Activated T-helper 1 cell treated with anti-CD3 and anti-CD28 coated beads, Interleukin-12 subunit alpha, Interleukin-12 subunit beta, Interleukin-2, Interleukin-4 antibody, amounts not matched to agents 30 ng/mL and 10 ng/mL and 1 ng/mL, durations not matched to agents 14 hours and 24 hours and 36 hours (primary cell): Measurements from ENCODE around the gene GRIA3. TPM values are rescaled to one million over a fixed set of nuclear protein-coding genes. Genes with fewer than 3 reads are reported as not detected.

Experiments
- DNase-seq: peaks from one replicate; pipeline ENCODE4 v3.0.0; 2021; ENCODE audit warnings: low spot score
- H3K27ac Mint-ChIP-seq: one replicate; pipeline ENCODE4 v1.8.0; 2021; ENCODE audit warnings: mild to moderate bottlenecking, mixed read lengths
- H3K27me3 Mint-ChIP-seq: one replicate; pipeline ENCODE4 v1.8.0; 2022; ENCODE audit warnings: mild to moderate bottlenecking, moderate library complexity, mixed read lengths; ENCODE audit not compliant: insufficient read depth
- H3K36me3 Mint-ChIP-seq: one replicate; pipeline ENCODE4 v1.8.0; 2021; ENCODE audit warnings: low read depth, mixed read lengths
- H3K4me1 Mint-ChIP-seq: one replicate; pipeline ENCODE4 v1.8.0; 2021; ENCODE audit warnings: low read depth, mixed read lengths
- H3K4me3 Mint-ChIP-seq: one replicate; pipeline ENCODE4 v1.8.0; 2021; ENCODE audit warnings: mild to moderate bottlenecking, moderate library complexity, mixed read lengths
- H3K9me3 Mint-ChIP-seq: one replicate; pipeline ENCODE4 v1.8.0; 2021; ENCODE audit warnings: mixed read lengths
- intact Hi-C: fragments of 100-400 bp; cut with micrococcal nuclease; formaldehyde crosslinking; loops from one replicate; pipeline ENCODE4 v1.15.1; 2024
- total RNA-seq: library from RNA; stranded (reverse); gene quantifications from 2 replicates; pipeline ENCODE4 v1.2.3, GENCODE V29; 2022

GRIA3 gene
- total RNA-seq, result not detected in 2 replicates

GRCh38 chrX:123184219-123184865, at the start of gene GRIA3:
GRIA3 (plus strand) TSS chrX:123184278; CDS start chrX:123184536, 258 bp downstream.
- Mint-ChIP-seq H3K36me3 (no peaks in the 10 kb centered on the region), H3K27me3 (peaks cover 20% of the 10 kb centered on the region), H3K9me3 (no peaks in the 10 kb centered on the region), H3K27ac (no peak within 1 kb of the TSS), H3K4me1 (no peaks in the 10 kb centered on the region), H3K4me3 (no peak within 1 kb of the TSS)
- intact Hi-C loops, result no loop called here
- DNase-seq, result no peak

- no peaks in the 10 kb centered on the region for H3K9me3 Mint-ChIP-seq
- no peak overlapping the region for H3K27ac Mint-ChIP-seq
- H3K4me3 Mint-ChIP-seq, result no peak overlapping the region
- no peak for DNase-seq
- intact Hi-C loops, result no loop called here
- H3K36me3 Mint-ChIP-seq, result no peaks in the 10 kb centered on the region
- no peaks in the 10 kb centered on the region for H3K4me1 Mint-ChIP-seq
- H3K27me3 Mint-ChIP-seq, result no peaks in the 10 kb centered on the region
Observed at GRCh38 chrX:123138473-123138872, 45.6 kb upstream of the GRIA3 start.

GRCh38 chrX:123140454-123140853, 43.6 kb upstream of the GRIA3 start:
- Mint-ChIP-seq H3K9me3 (no peaks in the 10 kb centered on the region), H3K4me1 (no peaks in the 10 kb centered on the region), H3K36me3 (no peaks in the 10 kb centered on the region), H3K27me3 (no peaks in the 10 kb centered on the region), H3K27ac (no peak overlapping the region), H3K4me3 (no peak overlapping the region)
- DNase-seq, result no peak
- intact Hi-C loops, result no loop called here

GRCh38 chrX:123140904-123141303, 43.2 kb upstream of the GRIA3 start:
- no peak for DNase-seq

DNA sequence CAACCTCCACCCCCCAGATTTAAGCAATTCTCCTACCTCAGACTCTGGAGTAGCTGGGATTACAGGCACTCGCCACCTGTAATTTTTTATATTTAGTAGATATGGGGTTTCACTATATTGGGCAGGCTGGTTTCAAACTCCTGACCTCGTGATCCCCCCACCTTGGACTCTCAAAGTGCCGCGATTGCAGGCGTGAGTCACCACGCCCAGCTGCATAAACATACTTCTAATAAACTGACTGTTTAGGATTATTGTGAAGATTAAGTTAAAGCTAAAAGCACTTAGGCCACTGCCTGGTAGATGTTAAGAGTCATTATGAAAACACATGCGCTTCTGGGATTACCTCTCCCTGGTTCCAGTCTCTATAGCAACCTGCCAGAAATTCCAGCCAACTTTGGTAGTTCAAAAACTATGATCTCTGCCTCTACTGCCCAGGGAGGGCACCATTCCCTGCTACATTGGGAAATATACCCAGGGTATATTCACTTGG, 30.2 kb upstream of the GRIA3 start:
- Mint-ChIP-seq H3K4me1 (no peaks in the 10 kb centered on the region), H3K9me3 (no peaks in the 10 kb centered on the region), H3K36me3 (no peaks in the 10 kb centered on the region), H3K4me3 (no peak overlapping the region), H3K27me3 (no peaks in the 10 kb centered on the region), H3K27ac (no peak overlapping the region)
- intact Hi-C loops, result no loop called here
- no peak for DNase-seq

More at GRCh38 chrX:123140904-123141303, 43.2 kb upstream of the GRIA3 start:
- Mint-ChIP-seq H3K36me3 (no peaks in the 10 kb centered on the region), H3K4me3 (no peak overlapping the region), H3K4me1 (no peaks in the 10 kb centered on the region), H3K27me3 (no peaks in the 10 kb centered on the region), H3K27ac (no peak overlapping the region), H3K9me3 (no peaks in the 10 kb centered on the region)
- intact Hi-C loops, result no loop called here

DNA sequence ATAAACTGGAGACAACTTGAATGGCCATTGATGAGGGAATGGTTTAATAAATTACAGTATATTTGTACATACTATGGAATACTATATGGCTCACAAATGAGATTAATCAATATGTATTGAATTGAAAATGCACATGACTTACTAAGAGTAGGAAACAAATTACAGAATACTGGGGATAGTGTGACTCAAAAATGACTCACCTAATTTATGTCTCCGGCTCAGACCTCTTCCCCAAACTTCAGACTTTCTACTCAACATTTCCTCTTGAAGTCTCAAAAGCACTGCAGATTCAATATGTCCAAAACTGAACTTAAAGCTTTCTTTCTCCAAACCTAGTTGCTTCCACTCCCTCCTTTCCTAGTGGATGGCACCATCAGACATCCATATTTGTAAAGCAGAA, 28.8 kb upstream of the GRIA3 start:
- no peak overlapping the region for H3K27ac Mint-ChIP-seq
- no peak for DNase-seq
- no peaks in the 10 kb centered on the region for H3K9me3 Mint-ChIP-seq
- no peaks in the 10 kb centered on the region for H3K36me3 Mint-ChIP-seq
- H3K4me3 Mint-ChIP-seq, result no peak overlapping the region
- no peaks in the 10 kb centered on the region for H3K4me1 Mint-ChIP-seq
- no peaks in the 10 kb centered on the region for H3K27me3 Mint-ChIP-seq
- intact Hi-C loops, result no loop called here

GRCh38 chrX:123157586-123157985, 26.5 kb upstream of the GRIA3 start:
- no peak overlapping the region for H3K27ac Mint-ChIP-seq
- intact Hi-C loops, result no loop called here
- H3K4me3 Mint-ChIP-seq, result no peak overlapping the region
- H3K27me3 Mint-ChIP-seq, result no peaks in the 10 kb centered on the region
- H3K4me1 Mint-ChIP-seq, result no peaks in the 10 kb centered on the region
- no peak for DNase-seq
- H3K36me3 Mint-ChIP-seq, result no peaks in the 10 kb centered on the region
- H3K9me3 Mint-ChIP-seq, result no peaks in the 10 kb centered on the region

- Mint-ChIP-seq H3K36me3 (no peaks in the 10 kb centered on the region), H3K27me3 (no peaks in the 10 kb centered on the region), H3K4me1 (no peaks in the 10 kb centered on the region), H3K27ac (no peak overlapping the region), H3K9me3 (no peaks in the 10 kb centered on the region), H3K4me3 (no peak overlapping the region)
- intact Hi-C loops, result no loop called here
- no peak for DNase-seq
Observed at GRCh38 chrX:123159403-123159802, 24.7 kb upstream of the GRIA3 start.

DNA sequence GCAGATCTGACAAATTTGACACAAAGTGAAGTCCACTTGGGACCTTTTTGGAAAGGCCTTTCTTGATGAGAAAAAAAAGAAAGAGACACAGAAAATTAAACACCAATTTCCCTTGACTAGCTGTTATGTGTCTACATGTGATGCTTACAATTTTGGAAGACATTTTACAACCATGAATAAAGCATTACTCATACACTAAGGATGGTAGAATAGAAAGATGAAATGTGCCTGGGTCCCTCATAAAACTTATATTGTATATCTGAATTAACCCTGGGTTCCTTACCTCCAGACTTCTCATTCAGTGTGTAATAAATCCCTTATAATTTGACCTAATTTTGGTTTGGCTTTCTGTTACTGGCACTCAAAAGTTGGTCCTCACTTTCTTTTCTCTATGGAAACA, 16.5 kb upstream of the GRIA3 start:
- DNase-seq, result no peak
- H3K36me3 Mint-ChIP-seq, result no peaks in the 10 kb centered on the region
- intact Hi-C loops, result no loop called here
- H3K27ac Mint-ChIP-seq, result no peak overlapping the region
- no peaks in the 10 kb centered on the region for H3K4me1 Mint-ChIP-seq
- no peaks in the 10 kb centered on the region for H3K9me3 Mint-ChIP-seq
- H3K27me3 Mint-ChIP-seq, result no peaks in the 10 kb centered on the region
- H3K4me3 Mint-ChIP-seq, result no peak overlapping the region

GRCh38 chrX:123169247-123169901, 14.7 kb upstream of the GRIA3 start:
- DNase-seq, result no peak
- Mint-ChIP-seq H3K9me3 (no peaks in the 10 kb centered on the region), H3K36me3 (no peaks in the 10 kb centered on the region), H3K27ac (no peak overlapping the region), H3K4me1 (no peaks in the 10 kb centered on the region), H3K4me3 (no peak overlapping the region), H3K27me3 (no peaks in the 10 kb centered on the region)
- intact Hi-C loops, result no loop called here

- no peak for DNase-seq
- Mint-ChIP-seq H3K36me3 (no peaks in the 10 kb centered on the region), H3K9me3 (no peaks in the 10 kb centered on the region), H3K4me1 (no peaks in the 10 kb centered on the region), H3K27ac (no peak overlapping the region), H3K27me3 (no peaks in the 10 kb centered on the region), H3K4me3 (no peak overlapping the region)
- intact Hi-C loops, result no loop called here
Observed at GRCh38 chrX:123170546-123170945, 13.5 kb upstream of the GRIA3 start.

- Mint-ChIP-seq H3K27me3 (no peaks in the 10 kb centered on the region), H3K36me3 (no peaks in the 10 kb centered on the region), H3K4me1 (no peaks in the 10 kb centered on the region), H3K9me3 (no peaks in the 10 kb centered on the region), H3K27ac (no peak overlapping the region), H3K4me3 (no peak overlapping the region)
- no peak for DNase-seq
- intact Hi-C loops, result no loop called here
Observed at GRCh38 chrX:123171781-123172180, 12.3 kb upstream of the GRIA3 start.

DNA sequence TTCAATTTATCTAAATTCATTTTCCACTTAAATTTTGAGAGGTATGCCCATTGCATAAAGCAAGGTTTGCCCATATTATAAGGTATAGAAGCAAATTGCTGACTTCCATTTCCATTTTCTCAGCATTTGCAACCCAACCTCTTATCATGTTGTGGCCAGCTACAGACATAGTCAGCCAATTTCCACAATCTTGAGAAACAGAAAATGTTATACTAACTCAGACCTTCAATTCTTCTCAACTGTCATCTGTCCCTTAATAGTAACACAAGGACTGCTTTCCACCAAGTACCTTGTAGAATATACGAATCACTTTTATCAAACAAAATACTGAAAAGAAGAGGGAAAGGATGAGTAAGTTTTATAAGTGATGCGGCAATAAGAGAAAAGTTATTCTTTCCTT, 11.2 kb upstream of the GRIA3 start:
- intact Hi-C loops, result no loop called here
- DNase-seq, result no peak
- H3K27ac Mint-ChIP-seq, result no peak overlapping the region
- H3K4me3 Mint-ChIP-seq, result no peak overlapping the region
- no peaks in the 10 kb centered on the region for H3K27me3 Mint-ChIP-seq
- H3K9me3 Mint-ChIP-seq, result no peaks in the 10 kb centered on the region
- H3K4me1 Mint-ChIP-seq, result no peaks in the 10 kb centered on the region
- no peaks in the 10 kb centered on the region for H3K36me3 Mint-ChIP-seq
